Middle frontal gyrus (tissue), 1 donor: ENCODE measurements around the gene ANKS3.
A peak's percentile ranks its signal among the peaks of the same experiment; 100 is the strongest.

Experiments
- DNase-seq: peaks from one replicate; pipeline ENCODE4 v3.0.0-alpha.2; 2015; ENCODE audit warnings: low spot score; ENCODE audit errors: extremely low spot score

Gene ANKS3

GRCh38 chr16:4696905-4697847 is 36.9 kb downstream of the ANKS3 start:
- DNase-seq, result no peak

DNA sequence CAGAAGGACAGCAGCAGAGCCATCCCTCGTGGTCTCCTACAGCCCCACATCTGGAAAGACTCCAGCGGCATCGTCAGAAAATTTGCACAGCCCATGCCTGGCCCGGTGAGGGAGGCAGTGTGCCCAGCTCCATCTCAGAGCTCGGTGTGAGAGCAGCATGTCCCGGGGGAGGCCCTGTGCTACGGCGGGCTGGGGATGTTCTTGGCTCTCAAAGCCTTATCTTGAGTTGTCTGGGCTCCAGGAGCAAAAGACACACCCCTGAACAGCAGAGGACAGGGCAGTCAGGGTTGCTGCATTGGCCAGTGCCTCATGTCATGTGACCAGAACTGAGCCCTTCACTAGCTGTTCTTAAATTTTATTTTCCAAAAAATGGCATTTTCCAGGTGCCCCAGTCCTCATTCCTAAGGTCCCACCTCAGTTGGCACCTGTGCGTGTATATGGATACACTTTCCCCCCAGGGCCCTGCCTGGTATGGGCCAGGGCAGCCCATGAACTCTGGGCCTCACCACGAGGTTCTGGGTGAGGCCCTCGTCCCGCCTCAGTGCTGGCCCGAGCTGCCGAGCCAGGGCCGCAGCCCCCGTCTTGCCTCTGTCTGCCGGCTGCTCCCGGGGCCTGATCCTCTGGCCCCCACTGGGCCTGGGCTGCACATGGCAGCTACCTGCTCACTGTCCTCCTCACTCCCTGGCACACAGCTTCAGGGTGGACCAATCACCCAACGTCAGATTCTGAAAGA is 37.7 kb downstream of the ANKS3 start:
- DNase-seq, result no peak

- DNase-seq, result no peak
These were observed 38.4 kb downstream of the ANKS3 start for GRCh38 chr16:4695473-4696171.

DNA sequence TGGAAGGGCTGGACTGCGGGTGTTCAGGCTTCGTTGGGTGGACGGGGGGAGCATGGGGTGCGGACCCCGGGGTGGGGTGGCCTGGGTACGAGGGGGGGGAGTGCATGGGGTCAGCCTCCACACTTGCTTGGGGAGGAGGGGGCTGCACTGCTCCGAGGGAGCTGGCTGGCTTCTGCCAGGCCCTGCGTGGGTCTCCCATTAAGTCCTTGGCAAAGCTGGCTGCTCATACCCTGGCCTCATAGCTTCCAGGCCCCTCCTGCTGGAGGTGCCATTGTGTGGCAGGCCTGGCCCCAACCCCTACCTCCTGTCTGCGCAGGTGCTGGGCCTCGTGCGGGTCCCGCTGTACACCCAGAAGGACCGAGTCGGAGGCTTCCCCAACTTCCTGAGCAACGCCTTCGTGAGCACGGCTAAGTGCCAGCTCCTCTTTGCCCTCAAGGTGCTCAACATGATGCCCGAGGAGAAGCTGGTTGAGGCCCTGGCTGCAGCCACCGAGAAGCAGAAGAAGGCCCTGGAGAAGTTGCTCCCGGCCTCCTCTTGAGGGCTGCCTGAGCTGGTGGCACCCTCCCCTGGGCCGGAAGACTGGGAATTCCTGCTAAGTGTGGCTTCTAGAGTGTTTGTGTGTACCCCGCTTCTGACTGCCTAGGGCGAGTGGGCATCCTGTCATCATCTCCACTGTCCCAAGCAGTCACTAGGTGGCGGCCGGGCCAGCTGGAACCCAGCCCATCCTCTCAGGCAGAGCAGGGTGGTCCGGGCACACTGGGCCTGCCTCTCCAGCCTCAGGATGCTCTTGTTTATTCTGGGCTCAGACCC is 39.2 kb downstream of the ANKS3 start:
- DNase-seq, result no peak

GRCh38 chr16:4693956-4694641 is 40.0 kb downstream of the ANKS3 start:
- no peak for DNase-seq

GRCh38 chr16:4693296-4693955 is 40.6 kb downstream of the ANKS3 start, which contains the start of gene NUDT16L1:
Gene NUDT16L1, plus strand, starts transcription at chr16:4693562. Its CDS starts 165 bp downstream, at chr16:4693727.
- peak; percentile 92 for DNase-seq

- DNase-seq, result no peak
These were observed 41.4 kb downstream of the ANKS3 start for GRCh38 chr16:4692460-4693295.

GRCh38 chr16:4691666-4692412 is 42.2 kb downstream of the ANKS3 start:
- DNase-seq, result no peak

GRCh38 chr16:4690946-4691665 is 43.0 kb downstream of the ANKS3 start:
- no peak for DNase-seq

- no peak for DNase-seq
These were observed 44.0 kb downstream of the ANKS3 start for GRCh38 chr16:4689864-4690704.

DNA sequence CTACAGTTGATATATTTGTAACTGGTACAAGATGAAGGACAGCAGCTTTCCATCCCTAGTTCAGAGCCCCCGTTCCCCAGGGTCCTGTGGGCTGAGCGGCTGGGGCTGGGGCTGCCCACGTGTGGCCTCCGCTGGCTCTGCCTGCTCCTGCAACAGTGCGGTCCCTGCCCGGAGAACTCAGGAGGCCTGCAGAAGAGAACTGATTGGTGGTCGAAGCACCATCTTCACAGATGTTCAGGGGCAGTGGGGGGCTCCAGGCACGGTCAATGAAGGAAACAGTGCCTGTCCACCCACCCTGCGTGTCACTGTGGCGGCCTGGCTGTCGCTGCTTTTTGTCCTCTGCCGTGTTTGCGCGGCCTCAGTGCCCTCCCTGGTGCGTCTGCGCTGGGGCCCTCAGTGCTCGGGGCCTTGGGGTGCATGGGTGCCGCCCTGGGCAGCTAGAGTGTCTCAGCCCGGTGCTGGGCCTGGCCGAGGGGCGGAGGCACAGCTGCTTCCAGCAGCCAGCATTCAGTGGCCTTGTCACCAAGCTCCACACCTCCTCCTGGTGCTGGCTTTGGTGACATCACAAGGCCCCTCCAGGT is 44.9 kb downstream of the ANKS3 start:
- DNase-seq, result no peak

GRCh38 chr16:4688674-4689045 is 45.4 kb downstream of the ANKS3 start:
- DNase-seq, result no peak

- DNase-seq, result no peak
These were observed 46.0 kb downstream of the ANKS3 start for GRCh38 chr16:4687946-4688673.

GRCh38 chr16:4687416-4687815 is 46.7 kb downstream of the ANKS3 start:
- DNase-seq, result no peak

GRCh38 chr16:4686497-4687210 is 47.4 kb downstream of the ANKS3 start:
- no peak for DNase-seq
